Activated CD8-positive, alpha-beta T cell treated with anti-CD3 and anti-CD28 coated beads for 36 hours (primary cell): Measurements from ENCODE around the gene DGKD. TPM values are rescaled to one million over a fixed set of nuclear protein-coding genes. Genes with fewer than 3 reads are reported as not detected.

Source experiments
- ATAC-seq: fragments of 200-7000 bp; cut with Tn5 transposase; one replicate; pipeline ENCODE4 v1.10.0; 2021; ENCODE audit warnings: mild to moderate bottlenecking, moderate library complexity
- CTCF ChIA-PET: fragments of 350-600 bp; sonication (Branson Sonifier 250); formaldehyde crosslinking; loops from one replicate; lab custom pipeline; 2021; ENCODE audit warnings: antibody characterized with exemption; lab: Charles Lee
- POLR2A ChIA-PET: fragments of 350-600 bp; sonication (Branson Sonifier 250); formaldehyde crosslinking; loops from one replicate; lab custom pipeline; 2021; ENCODE audit warnings: antibody characterized with exemption; lab: Charles Lee
- DNase-seq: peaks from one replicate; pipeline ENCODE4 v3.0.0-alpha.2; 2020
- H3K27ac Mint-ChIP-seq: one replicate; pipeline ENCODE4 v1.8.0; 2021; ENCODE audit warnings: mild to moderate bottlenecking, mixed read lengths
- H3K27me3 Mint-ChIP-seq: one replicate; pipeline ENCODE4 v1.8.0; 2021; ENCODE audit warnings: mixed read lengths
- H3K36me3 Mint-ChIP-seq: one replicate; pipeline ENCODE4 v1.8.0; 2021; ENCODE audit warnings: low read depth, mixed read lengths
- H3K4me1 Mint-ChIP-seq: one replicate; pipeline ENCODE4 v1.8.0; 2021; ENCODE audit warnings: low read depth, mixed read lengths
- H3K4me3 Mint-ChIP-seq: one replicate; pipeline ENCODE4 v1.8.0; 2021; ENCODE audit warnings: mild to moderate bottlenecking, moderate library complexity, mixed read lengths
- H3K9me3 Mint-ChIP-seq: one replicate; pipeline ENCODE4 v1.8.0; 2021; ENCODE audit warnings: mixed read lengths
- CTCF ChIP-seq: fragments of 200-600 bp; IDR thresholded peaks from one replicate; pipeline ENCODE4 v1.8.0; 2022; ENCODE audit warnings: antibody characterized with exemption, mild to moderate bottlenecking
- intact Hi-C: fragments of 100-400 bp; cut with micrococcal nuclease; formaldehyde crosslinking; loops from one replicate; pipeline ENCODE4 v1.10.0; 2022
- total RNA-seq, 2 experiments: library from RNA; stranded (reverse); gene quantifications; one replicate each; pipeline ENCODE4 v1.2.3, GENCODE V29; 2021

Gene DGKD
- total RNA-seq, 2 experiments from 2014 or later: 89.6 to 99.5 TPM

DNA sequence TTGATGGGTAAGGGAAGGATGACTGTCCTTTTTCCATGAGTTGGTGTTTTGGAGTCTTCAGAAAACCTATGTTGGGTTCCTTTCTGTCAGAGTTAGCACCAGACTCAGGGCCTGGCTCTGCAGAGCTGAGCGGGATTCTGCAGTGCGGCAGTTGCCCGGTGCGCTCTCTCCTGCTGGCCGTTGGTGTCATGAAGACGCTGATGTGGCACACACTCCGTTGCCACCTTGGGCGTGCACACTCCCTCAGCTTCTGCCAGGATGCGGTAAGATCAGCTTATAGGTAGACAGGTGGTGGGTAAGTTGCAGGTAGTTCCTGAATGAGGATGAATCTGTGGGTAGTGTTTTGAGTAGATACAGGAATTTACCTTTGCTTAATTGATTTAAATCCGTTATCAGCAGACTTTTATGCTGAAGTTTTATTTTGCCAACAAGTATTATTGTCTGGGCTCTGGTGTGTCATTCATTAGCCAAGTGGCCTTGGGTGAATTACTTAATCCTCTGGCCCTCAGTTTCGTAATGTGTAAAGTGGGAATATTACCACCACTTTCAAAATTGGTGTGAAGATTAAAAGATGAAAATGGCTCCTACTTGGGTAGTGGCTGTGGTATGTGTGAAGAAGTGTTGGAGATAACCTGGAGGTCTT, 26.8 kb downstream of the DGKD start:
- Mint-ChIP-seq H3K9me3 (no peaks in the 10 kb centered on the region), H3K4me1 (peaks cover 73% of the 10 kb centered on the region), H3K4me3 (no peak overlapping the region), H3K36me3 (peaks cover 36% of the 10 kb centered on the region), H3K27me3 (no peaks in the 10 kb centered on the region), H3K27ac (peak overlapping the region; percentile 40)
- ATAC-seq: no peak
- no peak for TF ChIP-seq CTCF
- ChIA-PET POLR2A (interaction anchor here (0.5 to 2.0 kb wide), 6 partner anchors 8 to 31 kb away, joined by 3 to 7 read pairs (median 4); partner anchors contain the start of gene DGKD), CTCF (interaction anchor here (1.9 kb wide), 1 partner anchor 38 kb away, joined by 4 read pairs; no protein-coding TSS in a partner anchor)
- intact Hi-C loops: loop anchor here (10.0 kb wide), 1 partner anchor 64 kb away; no protein-coding TSS in a partner anchor
- no peak for DNase-seq

GRCh38 chr2:233381638-233381995, 27.3 kb downstream of the DGKD start:
- peaks cover 38% of the 10 kb centered on the region for H3K36me3 Mint-ChIP-seq
- POLR2A ChIA-PET: interaction anchor here (1.6 to 2.0 kb wide), 2 partner anchors 9 to 16 kb away, joined by 5 to 7 read pairs; no protein-coding TSS in a partner anchor
- H3K4me3 Mint-ChIP-seq: no peak overlapping the region
- TF ChIP-seq CTCF: no peak
- H3K27me3 Mint-ChIP-seq: no peaks in the 10 kb centered on the region
- DNase-seq (no peak), ATAC-seq (no peak)
- H3K9me3 Mint-ChIP-seq: no peaks in the 10 kb centered on the region
- H3K27ac Mint-ChIP-seq: peak overlapping the region; percentile 40
- intact Hi-C loops: loop anchor here (10.0 kb wide), 1 partner anchor 63 kb away; no protein-coding TSS in a partner anchor
- H3K4me1 Mint-ChIP-seq: peaks cover 77% of the 10 kb centered on the region
- CTCF ChIA-PET: interaction anchor here (1.9 kb wide), 1 partner anchor 37 kb away, joined by 4 read pairs; no protein-coding TSS in a partner anchor

DNA sequence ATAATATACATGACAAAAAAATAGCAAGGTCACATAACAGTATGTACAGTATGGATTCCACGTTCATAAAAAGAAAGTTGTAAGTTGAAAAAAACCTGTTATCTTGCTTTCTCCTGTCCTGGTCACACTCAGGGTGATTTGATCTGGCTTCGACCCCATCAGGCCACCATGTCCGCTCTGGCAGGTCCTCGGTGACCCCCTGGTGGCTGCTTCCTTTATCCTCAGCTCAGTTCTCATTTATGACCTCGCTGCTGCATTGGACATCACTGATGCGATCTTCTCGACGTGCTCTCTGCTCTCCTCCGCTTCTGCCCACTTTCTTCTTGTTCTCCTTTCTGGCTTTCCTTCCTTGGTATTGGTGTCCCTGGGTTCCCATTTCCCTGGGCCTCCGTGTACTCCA, 29.7 kb downstream of the DGKD start:
- ChIA-PET POLR2A (interaction anchor here (0.9 to 2.0 kb wide), 6 partner anchors 12 to 36 kb away, joined by 3 to 6 read pairs (median 4); no protein-coding TSS in a partner anchor), CTCF (interaction anchor here (1.1 to 3.5 kb wide), 13 partner anchors 11 to 59 kb away, joined by 3 to 16 read pairs (median 5); partner anchors contain the start of gene DGKD)
- no peak for TF ChIP-seq CTCF
- Mint-ChIP-seq H3K9me3 (no peaks in the 10 kb centered on the region), H3K27me3 (no peaks in the 10 kb centered on the region), H3K27ac (peak overlapping the region; percentile 89), H3K4me1 (peaks cover 90% of the 10 kb centered on the region), H3K4me3 (no peak overlapping the region), H3K36me3 (peaks cover 40% of the 10 kb centered on the region)
- intact Hi-C loops: loop anchor here (10.0 kb wide), 1 partner anchor 61 kb away; no protein-coding TSS in a partner anchor
- ATAC-seq (no peak), DNase-seq (peak; percentile 36)

DNA sequence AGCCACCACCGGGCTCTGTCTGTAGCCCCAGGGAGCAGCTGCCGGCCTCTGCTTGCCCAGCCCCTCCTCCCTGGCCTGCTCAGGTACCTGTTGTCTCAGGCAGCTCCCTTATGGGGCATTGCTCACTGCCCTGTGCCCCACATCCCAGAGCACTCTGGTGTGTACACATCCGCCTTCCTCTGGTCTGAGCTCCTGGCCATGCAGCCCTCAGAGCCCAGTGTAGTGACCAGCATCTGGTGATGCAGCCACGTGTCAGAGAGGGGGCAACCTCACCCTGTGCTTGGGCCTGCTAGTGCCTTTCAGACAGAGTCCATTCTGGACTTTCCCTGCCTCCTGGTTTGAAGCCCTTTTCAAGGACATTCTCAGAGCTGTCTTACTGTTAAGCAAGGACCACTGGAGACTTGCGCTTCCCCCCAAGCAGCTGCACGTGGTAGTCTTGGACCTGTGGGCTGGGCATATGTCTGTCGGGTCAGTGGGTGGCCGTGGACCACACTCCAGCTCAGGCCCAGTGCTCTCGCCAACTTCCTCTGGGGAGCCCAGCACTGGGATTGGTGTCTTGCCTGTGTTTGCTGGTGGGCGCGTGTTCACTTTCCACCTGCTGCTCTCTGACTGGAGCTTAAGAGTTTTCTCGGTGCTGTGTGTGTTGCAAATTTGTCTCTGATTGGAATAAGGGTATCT, 30.7 kb downstream of the DGKD start:
- Mint-ChIP-seq H3K36me3 (peaks cover 48% of the 10 kb centered on the region), H3K4me1 (peaks cover 89% of the 10 kb centered on the region), H3K9me3 (no peaks in the 10 kb centered on the region), H3K4me3 (peak overlapping the region; percentile 69), H3K27ac (peak overlapping the region; percentile 89), H3K27me3 (no peaks in the 10 kb centered on the region)
- DNase-seq (peak; percentile 29), ATAC-seq (peak; percentile 3)
- POLR2A ChIA-PET: interaction anchor here (0.9 to 2.0 kb wide), 10 partner anchors 11 to 134 kb away, joined by 3 to 7 read pairs (median 4); partner anchors contain the start of genes ATG16L1 and DGKD
- no peak for TF ChIP-seq CTCF
- CTCF ChIA-PET: interaction anchor here (0.6 to 3.5 kb wide), 16 partner anchors 10 to 58 kb away, joined by 3 to 16 read pairs (median 5); partner anchors contain the start of gene DGKD
- intact Hi-C loops: loop anchor here (10.0 kb wide), 1 partner anchor 60 kb away; no protein-coding TSS in a partner anchor
